HL-60/S4 (cell line): ENCODE results near the gene ADGRL3.
"Not testable (repeated sequence)": the region's sequence is repeated elsewhere in the genome, so short reads cannot be mapped to it uniquely, and the experiment has no call there.

ENCODE experiments used
- in situ Hi-C: fragments of 300-500 bp; cut with MboI; formaldehyde crosslinking; loops from 2 replicates; pipeline ENCODE4 v1.14.3; 2022; ENCODE audit warnings: low sequenced_read_pairs

ADGRL3 gene

GRCh38 chr4:61716426-61716825, 516.3 kb downstream of the ADGRL3 start:
- in situ Hi-C loops = no loop called here

DNA sequence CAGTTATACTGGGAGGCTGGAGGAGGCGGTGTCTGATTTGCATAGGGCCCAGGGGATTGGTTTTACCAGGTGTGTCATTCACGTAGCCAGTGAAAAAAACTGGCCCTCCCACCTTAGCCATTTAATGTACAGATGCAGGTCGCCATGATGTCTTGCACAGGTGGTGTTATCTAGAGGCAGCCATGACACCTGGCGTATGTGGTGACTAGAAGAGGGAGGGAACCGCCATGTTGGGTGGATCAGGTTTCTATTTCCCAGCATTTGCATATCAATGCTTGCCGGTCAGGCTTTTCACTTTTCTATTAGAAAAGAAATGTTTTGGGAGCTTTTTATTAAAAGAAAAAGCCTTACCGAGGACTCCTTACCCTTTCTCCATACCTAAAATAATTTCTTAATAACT, 523.4 kb downstream of the ADGRL3 start:
- in situ Hi-C loops = no loop called here

DNA sequence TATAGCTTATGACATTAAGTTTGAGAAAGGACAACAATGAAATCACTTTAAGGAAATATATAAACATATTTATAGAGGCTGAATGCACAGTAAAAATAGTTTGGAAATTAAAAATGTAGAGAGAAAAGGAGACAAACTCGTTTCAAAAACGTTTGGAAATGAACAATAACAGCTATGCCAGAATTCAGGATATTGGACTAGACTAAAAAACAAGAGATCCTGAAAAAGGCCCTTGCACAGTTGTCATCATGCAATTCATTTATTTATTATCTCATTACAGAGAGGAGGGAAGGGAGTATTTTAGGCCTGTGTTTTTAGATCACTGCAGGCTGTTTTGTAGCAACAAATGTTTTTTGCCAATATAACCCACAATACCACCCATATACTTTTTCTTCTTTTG, 527.2 kb downstream of the ADGRL3 start:
- in situ Hi-C loops = no loop called here

DNA sequence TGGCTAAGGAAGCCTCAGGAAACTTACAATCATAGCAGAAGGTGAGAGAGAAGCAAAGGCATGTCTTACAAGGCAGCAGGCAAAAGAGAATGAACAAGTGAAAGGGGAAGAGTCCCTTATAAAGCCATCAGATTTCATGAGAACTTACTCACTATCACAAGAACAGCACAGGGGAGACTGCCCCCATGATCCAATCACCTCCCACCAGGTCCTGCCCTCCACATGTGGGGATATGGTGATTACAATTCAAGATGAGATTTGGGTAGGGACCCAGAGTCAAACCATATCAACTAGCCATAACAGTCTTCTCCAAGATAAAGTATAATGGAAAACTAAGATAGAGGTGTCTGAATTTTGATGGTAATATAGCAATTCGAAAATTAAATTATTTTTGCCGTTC, 534.3 kb downstream of the ADGRL3 start:
- in situ Hi-C loops = no loop called here

DNA sequence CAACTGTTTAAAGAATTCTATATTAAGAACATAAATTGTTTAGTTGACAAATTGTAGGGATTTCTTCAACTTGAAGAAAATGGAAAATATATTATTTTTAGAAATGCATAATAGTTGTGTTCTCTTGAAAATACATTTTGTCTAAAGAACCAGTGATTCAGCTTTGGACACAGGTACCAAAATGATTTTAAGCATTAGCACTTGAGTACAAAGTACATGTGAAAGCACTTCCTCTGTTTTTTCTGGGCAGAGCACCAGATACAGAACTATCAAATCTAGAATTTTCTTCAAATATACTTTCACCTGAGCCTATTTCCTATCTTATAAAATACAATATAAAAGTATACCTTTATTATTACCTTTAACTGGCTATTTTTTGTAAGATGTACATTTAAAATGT, 539.8 kb downstream of the ADGRL3 start:
- in situ Hi-C loops = no loop called here

- in situ Hi-C loops = no loop called here
Measured at GRCh38 chr4:61740886-61741285, 540.8 kb downstream of the ADGRL3 start.

DNA sequence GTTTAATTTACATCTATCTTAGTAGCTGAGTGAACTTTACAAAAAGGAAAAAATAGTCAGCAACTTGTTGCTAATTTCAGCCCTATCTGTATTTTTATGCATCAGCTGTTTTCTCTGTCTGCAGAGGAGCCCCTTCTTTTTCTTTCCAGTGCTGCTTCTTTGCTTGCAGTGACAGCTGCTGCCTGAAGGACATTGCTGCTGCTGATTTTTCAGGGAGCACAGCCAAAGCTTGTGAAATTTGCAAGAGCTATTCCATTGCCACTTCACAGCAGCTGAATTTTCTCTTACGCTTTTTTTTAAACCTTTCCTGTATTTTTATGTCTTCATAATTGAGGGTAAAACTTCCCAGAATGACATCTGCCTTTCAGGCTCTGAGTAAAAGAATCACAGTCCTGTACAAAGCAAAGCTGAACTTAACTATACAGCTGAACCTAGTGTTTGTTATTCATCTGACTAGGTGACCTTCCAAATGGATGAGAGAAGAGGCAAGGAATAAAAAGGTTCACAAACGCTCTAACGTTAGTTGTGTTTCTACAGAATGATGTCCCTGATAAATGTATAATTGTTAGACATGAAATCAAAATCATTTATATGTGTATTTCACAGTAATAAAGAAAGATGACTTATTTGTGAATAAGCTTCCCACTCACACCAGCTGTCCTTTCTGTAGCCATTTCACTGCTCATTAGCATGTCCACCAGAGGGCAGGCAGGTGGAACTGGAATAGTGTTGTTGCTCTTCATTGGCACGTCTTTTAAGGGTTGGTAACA, 541.4 kb downstream of the ADGRL3 start:
- in situ Hi-C loops = no loop called here

DNA sequence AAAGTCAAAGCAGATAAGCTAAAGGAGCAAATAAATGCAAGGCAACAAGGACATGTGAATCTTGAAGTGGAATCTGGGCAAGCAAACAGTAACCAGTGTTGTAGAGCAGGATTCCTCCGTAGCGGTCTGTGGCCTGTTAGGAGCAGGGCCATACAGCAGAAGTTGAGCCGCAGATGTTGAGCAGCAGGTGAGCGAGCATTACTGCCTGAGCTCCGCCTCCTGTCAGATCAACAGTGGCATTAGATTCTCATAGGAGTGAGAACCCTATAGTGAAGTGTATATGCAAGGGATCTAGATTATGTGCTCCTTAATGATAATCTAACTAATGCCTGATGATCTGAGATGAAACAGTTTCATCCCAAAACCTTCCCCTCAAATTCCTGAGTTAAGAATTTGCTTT, 550.7 kb downstream of the ADGRL3 start:
- in situ Hi-C loops = no loop called here

DNA sequence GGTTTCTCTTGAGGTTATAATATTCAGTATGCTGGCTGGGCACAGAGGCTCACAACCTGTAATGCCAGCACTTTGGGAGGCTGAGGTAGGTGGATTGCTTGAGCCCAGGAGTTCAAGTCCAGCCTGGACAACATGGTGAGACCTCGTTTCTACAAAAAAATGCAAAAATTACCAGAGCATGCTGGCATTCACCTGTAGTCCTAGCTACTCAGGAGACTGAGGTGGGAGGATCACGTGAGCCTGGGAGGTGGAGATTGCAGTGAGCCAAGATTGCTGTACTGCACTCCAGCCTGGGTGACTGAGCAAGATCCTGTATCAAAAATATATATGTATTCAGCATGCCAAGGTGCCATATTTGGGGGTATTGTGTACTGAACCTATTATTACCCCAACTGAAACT, 552.5 kb downstream of the ADGRL3 start:
- in situ Hi-C loops = no loop called here

GRCh38 chr4:61753739-61754138, 553.6 kb downstream of the ADGRL3 start:
- in situ Hi-C loops = no loop called here

GRCh38 chr4:61756937-61757336, 556.8 kb downstream of the ADGRL3 start:
- in situ Hi-C loops = not testable (repeated sequence)

- in situ Hi-C loops = not testable (repeated sequence)
Measured at GRCh38 chr4:61757983-61758382, 557.9 kb downstream of the ADGRL3 start.

DNA sequence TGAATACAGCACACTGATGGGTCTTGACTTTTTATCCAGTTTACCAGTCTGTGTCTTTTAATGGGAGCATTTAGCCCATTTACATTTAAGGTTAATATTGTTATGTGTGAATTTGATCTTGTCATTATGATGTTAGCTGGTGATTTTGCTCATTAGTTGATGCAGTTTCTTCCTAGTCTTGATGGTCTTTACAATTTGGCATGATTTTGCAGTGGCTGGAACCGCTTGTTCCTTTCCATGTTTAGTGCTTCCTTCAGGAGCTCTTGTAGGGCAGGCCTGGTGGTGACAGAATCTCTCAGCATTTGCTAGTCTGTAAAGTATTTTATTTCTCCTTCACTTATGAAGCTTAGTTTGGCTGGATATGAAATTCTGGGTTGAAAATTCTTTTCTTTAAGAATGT, 558.5 kb downstream of the ADGRL3 start:
- in situ Hi-C loops = not testable (repeated sequence)

- in situ Hi-C loops = not testable (repeated sequence)
Measured at GRCh38 chr4:61759245-61759644, 559.1 kb downstream of the ADGRL3 start.

DNA sequence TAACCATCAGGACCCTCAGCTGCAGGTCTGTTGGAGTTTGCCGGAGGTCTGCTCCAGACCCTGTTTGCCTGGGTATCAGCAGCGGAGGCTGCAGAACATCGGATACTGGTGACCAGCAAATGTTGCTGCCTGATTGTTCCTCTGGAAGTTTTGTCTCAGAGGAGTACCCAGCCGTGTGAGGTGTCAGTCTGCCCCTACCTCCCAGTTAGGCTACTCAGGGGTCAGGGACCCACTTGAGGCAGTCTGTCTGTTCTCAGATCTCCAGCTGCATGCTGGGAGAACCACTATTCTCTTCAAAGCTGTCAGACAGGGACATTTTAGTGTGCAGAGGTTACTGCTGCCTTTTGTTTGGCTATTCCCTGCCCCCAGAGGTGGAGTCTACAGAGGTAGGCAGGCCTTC, 559.8 kb downstream of the ADGRL3 start:
- in situ Hi-C loops = not testable (repeated sequence)

DNA sequence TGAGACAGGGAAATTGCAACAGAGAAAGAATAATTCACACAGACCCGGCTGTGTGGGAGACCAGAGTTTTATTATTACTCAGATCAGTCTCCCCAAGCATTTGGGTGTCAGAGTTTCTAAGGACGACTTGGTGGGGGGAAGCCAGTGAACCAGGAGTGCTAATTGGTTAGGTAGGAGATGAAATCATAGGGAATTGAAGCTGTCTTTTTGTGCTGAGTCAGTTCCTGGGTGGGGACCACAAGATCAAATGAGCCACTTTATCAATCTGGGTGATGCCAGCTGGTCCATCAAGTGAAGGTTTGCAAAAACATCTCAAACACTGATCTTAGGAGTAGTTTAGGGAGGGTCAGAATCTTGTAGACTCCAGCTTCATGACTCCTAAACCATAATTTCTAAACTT, 560.7 kb downstream of the ADGRL3 start:
- in situ Hi-C loops = no loop called here

- in situ Hi-C loops = no loop called here
Measured at GRCh38 chr4:61762722-61763627, 562.8 kb downstream of the ADGRL3 start.

- in situ Hi-C loops = no loop called here
Measured at GRCh38 chr4:61763682-61764081, 563.6 kb downstream of the ADGRL3 start.

GRCh38 chr4:61764090-61764489, 564.0 kb downstream of the ADGRL3 start:
- in situ Hi-C loops = not testable (repeated sequence)

DNA sequence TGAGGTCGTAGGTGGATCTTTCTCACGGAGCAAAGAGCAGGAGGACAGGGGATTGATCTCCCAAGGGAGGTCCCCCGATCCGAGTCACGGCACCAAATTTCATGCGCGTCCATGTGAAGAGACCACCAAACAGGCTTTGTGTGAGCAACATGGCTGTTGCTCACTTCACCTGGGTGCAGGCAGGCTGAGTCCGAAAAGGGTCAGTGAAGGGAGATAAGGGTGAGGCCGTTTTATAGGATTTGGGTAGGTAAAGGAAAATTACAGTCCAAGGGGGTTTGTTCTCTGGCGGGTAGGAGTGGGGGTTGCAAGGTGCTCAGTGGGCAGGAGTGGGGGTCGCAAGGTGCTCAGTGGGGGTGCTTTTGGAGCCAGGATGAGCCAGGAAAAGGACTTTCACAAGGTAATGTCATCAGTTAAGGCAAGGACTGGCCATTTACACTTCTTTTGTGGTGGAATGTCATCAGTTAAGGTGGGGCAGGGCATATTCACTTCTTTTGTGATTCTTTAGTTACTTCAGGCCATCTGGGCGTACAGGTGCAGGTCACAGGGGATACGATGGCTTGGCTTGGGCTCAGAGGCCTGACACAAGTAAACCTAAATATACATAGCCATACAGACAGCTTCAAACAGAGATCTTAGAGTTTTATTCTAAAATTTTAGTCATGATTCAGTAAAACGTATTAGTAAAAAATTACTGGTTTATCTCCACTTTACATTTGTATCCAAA, 569.5 kb downstream of the ADGRL3 start:
- in situ Hi-C loops = not testable (repeated sequence)

DNA sequence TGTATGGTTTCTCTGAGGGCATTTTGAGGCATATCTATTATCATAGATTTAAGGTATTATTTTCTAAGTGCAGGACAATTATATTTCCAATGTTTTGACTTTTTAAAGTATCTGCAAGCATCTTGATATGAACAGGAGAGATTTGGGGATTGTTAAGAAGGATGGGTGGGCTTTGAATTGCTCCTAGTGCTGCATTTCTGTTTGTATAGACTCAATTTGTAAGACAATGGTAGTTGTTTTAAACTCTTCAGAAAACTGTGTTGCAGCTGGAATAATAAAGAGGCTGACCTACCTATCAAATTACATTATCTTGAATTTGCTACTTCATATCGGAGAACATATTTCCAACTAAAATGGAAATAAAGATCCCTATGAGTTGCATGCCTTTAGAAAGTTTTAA, 570.3 kb downstream of the ADGRL3 start:
- in situ Hi-C loops = no loop called here
